HCT116 (cell line): ENCODE data around the gene PLA2G2C.

Experiments
- CTCF ChIP-seq, 3 experiments: fragments of 200-600 bp in 1 of 3; sonication (generic) in 1 of 3; IDR thresholded peaks in 2 of 3; conservative IDR thresholded peaks in 1 of 3; 2 replicates each; pipeline ENCODE4 v1.5.1; 2012 to 2017; ENCODE audit warnings: low read depth in 2 of 3, low read length in 2 of 3, antibody characterized with exemption in 1 of 3, borderline replicate concordance in 1 of 3, control low read depth in 1 of 3, mild to moderate bottlenecking in 1 of 3, mixed read lengths in 1 of 3, mixed run types in 1 of 3, moderate library complexity in 1 of 3; ENCODE audit not compliant: insufficient read depth in 1 of 3
- EZH2 ChIP-seq: fragments of 200-600 bp; sonication (generic); IDR thresholded peaks from 2 replicates; pipeline ENCODE4 v1.6.1; 2017; ENCODE audit warnings: antibody characterized with exemption, mixed run types
- JUND ChIP-seq: IDR thresholded peaks from 2 replicates; pipeline ENCODE4 v1.6.1; 2012

DNA sequence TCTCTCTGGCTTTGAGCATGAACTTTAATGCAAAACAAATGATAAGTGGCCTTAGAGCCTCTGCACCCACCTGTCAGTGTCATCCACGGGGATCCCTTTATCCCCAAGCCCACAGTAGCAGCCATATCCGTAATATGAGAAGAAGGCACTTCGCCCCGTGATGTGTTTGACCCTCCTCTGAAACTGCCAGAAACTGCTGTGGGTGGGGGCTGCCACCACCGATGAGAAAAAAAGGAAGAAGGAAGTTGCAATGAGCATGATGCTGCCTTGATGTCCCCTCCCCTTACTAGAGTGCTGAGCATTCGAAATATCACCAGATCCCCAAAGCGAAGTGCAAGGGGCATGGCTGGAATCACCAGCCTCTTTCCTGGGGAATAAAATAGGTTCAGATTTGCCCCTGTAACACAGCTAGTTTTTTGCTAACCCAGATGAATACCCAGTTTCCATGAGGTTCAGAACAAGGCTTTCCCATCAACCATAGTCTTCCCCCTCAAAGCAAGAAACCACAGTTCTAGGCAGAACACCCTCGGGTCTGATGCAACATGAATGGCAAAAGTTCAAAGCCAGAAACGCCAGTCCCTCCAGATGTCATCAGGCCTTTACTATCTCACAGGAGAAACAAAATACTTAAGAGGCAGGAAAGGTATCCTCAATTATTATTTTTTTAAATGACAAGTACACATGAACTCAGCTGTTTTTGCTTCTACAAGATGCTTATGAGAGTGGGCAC is 11.2 kb downstream of the PLA2G2C start:
- no peak for TF ChIP-seq JUND
- TF ChIP-seq CTCF (IDR thresholded peaks at IDR 0.05 in 2 of 3, conservative IDR thresholded peaks at IDR 0.05 in 1 of 3; ENCODE audit: borderline replicate concordance in 1 of 3, insufficient read depth in 1 of 3, low read depth in 2 of 3, low read length in 2 of 3), result no peak
- no peak for TF ChIP-seq EZH2
